HepG2 (cell line): ENCODE results near the gene HTR6. TPM values are rescaled to one million over a fixed set of nuclear protein-coding genes. Genes with fewer than 3 reads are reported as not detected.
A peak's percentile ranks its signal among the peaks of the same experiment; 100 is the strongest.

ENCODE experiments used
- ATAC-seq: fragments of 200-7000 bp; cut with Tn5 transposase; 3 replicates; pipeline ENCODE4 v1.9.1; 2020; ENCODE audit warnings: mild to moderate bottlenecking, moderate library complexity
- BruUV-seq: library from RNA; stranded (reverse); fragments of 400-500 nt; replicated peaks from 2 replicates; lab custom pipeline; 2021; lab: Mats Ljungman, UMichigan
- CTCF ChIA-PET: fragments of 300-600 bp; formaldehyde crosslinking; extraction: SDS; loops from one replicate; lab custom pipeline; 2021; ENCODE audit warnings: low total read pairs, inconsistent platforms, low intra/inter-chr PET ratio; lab: Yijun Ruan, JAX
- POLR2A ChIA-PET: fragments of 350-600 bp; sonication (Branson Sonifier 250); formaldehyde crosslinking; loops from one replicate; lab custom pipeline; 2020; ENCODE audit warnings: antibody characterized with exemption, inconsistent platforms; lab: Yijun Ruan, JAX
- DNase-seq: peaks from one replicate; pipeline ENCODE4 v3.0.0-alpha.2; 2015; ENCODE audit warnings: low spot score
- FAIRE-seq: peaks from 3 replicates; lab custom pipeline; 2011; peaks lifted over from hg19 to GRCh38; lab: Jason Lieb, UNC
- H2AFZ ChIP-seq: one replicate; pipeline ENCODE4 v1.6.1; 2011; ENCODE audit warnings: low read length, inconsistent platforms
- H3K27ac ChIP-seq: fragments of 300-600 bp; 3 replicates; pipeline ENCODE4 v1.8.0; 2011; ENCODE audit warnings: mixed run types, mild to moderate bottlenecking, mixed read lengths, low read length, inconsistent platforms; ENCODE audit not compliant: insufficient read depth; ENCODE audit errors: extremely low read length
- H3K27me3 ChIP-seq, 2 experiments: fragments of 200-600 bp in 1 of 2; 2 replicates in 1 of 2; 3 replicates in 1 of 2; pipeline versions ENCODE4 v1.6.0 to v1.8.0; 2011; ENCODE audit warnings: low read length in 2 of 2, mild to moderate bottlenecking in 2 of 2, moderate library complexity in 2 of 2, inconsistent platforms in 1 of 2; ENCODE audit not compliant: insufficient read depth in 2 of 2, control insufficient read depth in 1 of 2
- H3K36me3 ChIP-seq, 2 experiments: fragments of 200-600 bp in 1 of 2; replicated peaks in 1 of 2; 2 replicates in 1 of 2; 3 replicates in 1 of 2; pipeline versions ENCODE4 v1.5.1 to v1.8.0; 2011; ENCODE audit warnings: low read length in 2 of 2, inconsistent platforms in 1 of 2; ENCODE audit not compliant: insufficient read depth in 2 of 2, control insufficient read depth in 1 of 2
- H3K4me1 ChIP-seq: 2 replicates; pipeline ENCODE4 v1.5.1; 2012; ENCODE audit warnings: low read length, inconsistent platforms; ENCODE audit not compliant: insufficient read depth
- H3K4me2 ChIP-seq: 2 replicates; pipeline ENCODE4 v1.6.0; 2011; ENCODE audit warnings: low read depth, low read length, inconsistent platforms
- H3K4me3 ChIP-seq, 3 experiments: fragments of 200-600 bp in 1 of 3; sonication (generic), shearing (Covaris generic) in 1 of 3; replicated peaks in 1 of 3; 2 replicates each; pipeline ENCODE4 v1.5.1; 2011 to 2016; ENCODE audit warnings: low read length in 3 of 3, inconsistent platforms in 2 of 3, low read depth in 2 of 3, mild to moderate bottlenecking in 2 of 3, control low read depth in 1 of 3, mixed read lengths in 1 of 3; ENCODE audit not compliant: insufficient read depth in 1 of 3
- H3K79me2 ChIP-seq: one replicate; pipeline ENCODE4 v1.6.1; 2011; ENCODE audit warnings: low read length, inconsistent platforms; ENCODE audit not compliant: insufficient read depth
- H3K9ac ChIP-seq: 2 replicates; pipeline ENCODE4 v1.6.0; 2011; ENCODE audit warnings: mild to moderate bottlenecking, low read depth, low read length, inconsistent platforms; ENCODE audit not compliant: insufficient read depth
- H3K9me3 ChIP-seq: 2 replicates; pipeline ENCODE4 v1.5.1; 2012; ENCODE audit warnings: mild to moderate bottlenecking, low read length
- H4K20me1 ChIP-seq: 2 replicates; pipeline ENCODE4 v1.6.0; 2011; ENCODE audit warnings: inconsistent platforms, mild to moderate bottlenecking, low read length, moderate library complexity; ENCODE audit not compliant: insufficient read depth
- FOXM1 ChIP-seq: sonication (generic); formaldehyde crosslinking; IDR thresholded peaks from 2 replicates; pipeline ENCODE4 v1.5.0; 2020; ENCODE audit warnings: missing genetic modification reagents
- GPN1 ChIP-seq: sonication (generic); formaldehyde crosslinking; IDR thresholded peaks from 2 replicates; pipeline ENCODE4 v1.5.1; 2020; ENCODE audit warnings: missing genetic modification reagents, borderline replicate concordance
- GTF3A ChIP-seq: sonication (generic); formaldehyde crosslinking; conservative IDR thresholded peaks from 2 replicates; pipeline ENCODE4 v1.4.0; 2020; ENCODE audit warnings: mild to moderate bottlenecking, missing genetic modification reagents
- JUNB ChIP-seq: sonication (generic); formaldehyde crosslinking; IDR thresholded peaks from 2 replicates; pipeline ENCODE4 v1.8.0; 2022; ENCODE audit warnings: missing genetic modification reagents, mild to moderate bottlenecking, borderline replicate concordance
- SRSF4 ChIP-seq: fragments of 200-400 bp; formaldehyde crosslinking; IDR thresholded peaks from one replicate; pipeline ENCODE4 v1.6.1; 2018; ENCODE audit warnings: mild to moderate bottlenecking, low read depth, low read length, moderate library complexity; ENCODE audit not compliant: poor library complexity, severe bottlenecking
- TCF7 ChIP-seq: sonication (generic); IDR thresholded peaks from 2 replicates; pipeline ENCODE4 v1.6.1; 2016; ENCODE audit warnings: antibody characterized with exemption, low read depth
- TCF7L2 ChIP-seq: IDR thresholded peaks from 2 replicates; pipeline ENCODE4 v1.6.1; 2011; ENCODE audit warnings: mild to moderate bottlenecking, low read depth, low read length, moderate library complexity
- THYN1 ChIP-seq: sonication (generic); formaldehyde crosslinking; IDR thresholded peaks from 2 replicates; pipeline ENCODE4 v1.8.1; 2023; ENCODE audit warnings: low read depth, mild to moderate bottlenecking, moderate library complexity, missing genetic modification reagents, borderline replicate concordance
- ZFP36L2 ChIP-seq: sonication (generic); formaldehyde crosslinking; IDR thresholded peaks from 2 replicates; pipeline ENCODE4 v1.4.0; 2020; ENCODE audit warnings: missing genetic modification reagents
- ZNF782 ChIP-seq: sonication (generic); formaldehyde crosslinking; IDR thresholded peaks from 2 replicates; pipeline ENCODE4 v1.4.0; 2020; ENCODE audit warnings: missing genetic modification reagents, mild to moderate bottlenecking, borderline replicate concordance
- WGBS: methylation state at CpG from one replicate; pipeline ENCODE4 v1.1.6; 2017; ENCODE audit warnings: low lambda C conversion rate; 5-methylcytosine and 5-hydroxymethylcytosine counted together
- in situ Hi-C: cut with HindIII; loops from 2 replicates; pipeline ENCODE4 v1.10.0; 2017; ENCODE audit warnings: low pct_unique_long_range_greater_than_20kb; ENCODE audit not compliant: extremely low pct_ligation_motif_present
- intact Hi-C: fragments of 100-400 bp; cut with micrococcal nuclease; formaldehyde crosslinking; loops from one replicate; pipeline ENCODE4 v1.10.0; 2022; ENCODE audit not compliant: unreplicated experiment
- polyA plus RNA-seq, 8 experiments: library from polyadenylated mRNA; depleted of rRNA in 3 of 8; stranded (reverse) in 7 of 8; unstranded in 1 of 8; fragments of >200 nt; fragmentation: Illumina TruSeq in 4 of 8; extraction: Trizol in 4 of 8; gene quantifications; 2 replicates each; pipeline versions ENCODE4 v1.2.1 to v1.2.3, GENCODE V29; 2011 to 2016; ENCODE audit warnings: low read depth in 4 of 8, missing spikeins in 1 of 8, mixed read lengths in 1 of 8; ENCODE audit not compliant: insufficient read depth in 1 of 8
- total RNA-seq, 5 experiments: library from RNA; depleted of rRNA; stranded (reverse); fragments of >200 nt; fragmentation: Illumina TruSeq; extraction: Trizol; gene quantifications; 2 replicates each; pipeline ENCODE4 v1.2.3, GENCODE V29; 2016; ENCODE audit warnings: low read depth in 1 of 5
- TF ChIP-seq, protein P1 (sequence below): fragments of 450-650 bp; IDR thresholded peaks from 2 replicates; pipeline ENCODE4 v1.6.1; 2017
- TF ChIP-seq, protein P2 (sequence below): sonication (generic); formaldehyde crosslinking; conservative IDR thresholded peaks from 2 replicates; pipeline ENCODE4 v1.4.0; 2020; ENCODE audit warnings: missing genetic modification reagents
- TF ChIP-seq, protein P3 (sequence below): sonication (generic); formaldehyde crosslinking; IDR thresholded peaks from 2 replicates; pipeline ENCODE4 v1.4.0; 2020; ENCODE audit warnings: missing genetic modification reagents
- TF ChIP-seq, protein P4 (sequence below): sonication (generic); formaldehyde crosslinking; IDR thresholded peaks from 2 replicates; pipeline ENCODE4 v1.4.0; 2020; ENCODE audit warnings: low read depth, missing genetic modification reagents

The HTR6 gene
- total and polyA plus RNA-seq, 2 of the 13 experiments (the other 11 are each of a cell fraction or from before 2014, with no cell fraction given) = 0.04 TPM; not detected in 1

DNA sequence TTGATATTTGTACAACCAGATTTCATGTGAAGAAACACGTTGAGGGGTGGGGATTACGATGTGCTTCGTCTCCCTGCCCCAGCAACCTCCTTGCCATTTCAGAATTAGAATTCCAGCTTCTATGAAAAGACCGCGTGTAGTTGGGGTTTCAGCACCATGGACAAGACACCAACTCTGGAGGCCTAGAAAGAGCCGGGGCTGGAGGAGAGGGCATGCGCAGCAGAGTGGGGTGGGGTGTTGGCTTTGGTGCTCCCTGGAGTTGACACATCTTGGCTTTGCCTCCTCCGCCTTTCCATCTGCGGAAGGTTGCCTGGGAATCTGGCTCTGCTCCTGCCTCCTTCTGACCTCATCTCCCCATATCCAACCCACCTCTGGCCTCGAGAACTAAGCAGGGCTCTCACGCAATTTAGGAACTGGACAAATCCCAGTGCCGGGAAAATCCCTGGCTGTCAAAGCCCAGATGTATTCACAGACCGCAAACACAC lies 11.8 kb downstream of the HTR6 start (continued):
- TF ChIP-seq, protein P1, sequence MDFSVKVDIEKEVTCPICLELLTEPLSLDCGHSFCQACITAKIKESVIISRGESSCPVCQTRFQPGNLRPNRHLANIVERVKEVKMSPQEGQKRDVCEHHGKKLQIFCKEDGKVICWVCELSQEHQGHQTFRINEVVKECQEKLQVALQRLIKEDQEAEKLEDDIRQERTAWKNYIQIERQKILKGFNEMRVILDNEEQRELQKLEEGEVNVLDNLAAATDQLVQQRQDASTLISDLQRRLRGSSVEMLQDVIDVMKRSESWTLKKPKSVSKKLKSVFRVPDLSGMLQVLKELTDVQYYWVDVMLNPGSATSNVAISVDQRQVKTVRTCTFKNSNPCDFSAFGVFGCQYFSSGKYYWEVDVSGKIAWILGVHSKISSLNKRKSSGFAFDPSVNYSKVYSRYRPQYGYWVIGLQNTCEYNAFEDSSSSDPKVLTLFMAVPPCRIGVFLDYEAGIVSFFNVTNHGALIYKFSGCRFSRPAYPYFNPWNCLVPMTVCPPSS = no peak
- TF ChIP-seq TCF7 = no peak
- TF ChIP-seq JUNB (CRISPR knock-in tag) = 0 out of 2 replicates have a peak, but pooled peaks have one; percentile 55
- no peak for TF ChIP-seq ZNF782 (CRISPR knock-in tag)
- TF ChIP-seq GTF3A (CRISPR knock-in tag) = no peak
- TF ChIP-seq TCF7L2 = no peak
- no peak for TF ChIP-seq GPN1 (CRISPR knock-in tag)
- TF ChIP-seq, protein P2, sequence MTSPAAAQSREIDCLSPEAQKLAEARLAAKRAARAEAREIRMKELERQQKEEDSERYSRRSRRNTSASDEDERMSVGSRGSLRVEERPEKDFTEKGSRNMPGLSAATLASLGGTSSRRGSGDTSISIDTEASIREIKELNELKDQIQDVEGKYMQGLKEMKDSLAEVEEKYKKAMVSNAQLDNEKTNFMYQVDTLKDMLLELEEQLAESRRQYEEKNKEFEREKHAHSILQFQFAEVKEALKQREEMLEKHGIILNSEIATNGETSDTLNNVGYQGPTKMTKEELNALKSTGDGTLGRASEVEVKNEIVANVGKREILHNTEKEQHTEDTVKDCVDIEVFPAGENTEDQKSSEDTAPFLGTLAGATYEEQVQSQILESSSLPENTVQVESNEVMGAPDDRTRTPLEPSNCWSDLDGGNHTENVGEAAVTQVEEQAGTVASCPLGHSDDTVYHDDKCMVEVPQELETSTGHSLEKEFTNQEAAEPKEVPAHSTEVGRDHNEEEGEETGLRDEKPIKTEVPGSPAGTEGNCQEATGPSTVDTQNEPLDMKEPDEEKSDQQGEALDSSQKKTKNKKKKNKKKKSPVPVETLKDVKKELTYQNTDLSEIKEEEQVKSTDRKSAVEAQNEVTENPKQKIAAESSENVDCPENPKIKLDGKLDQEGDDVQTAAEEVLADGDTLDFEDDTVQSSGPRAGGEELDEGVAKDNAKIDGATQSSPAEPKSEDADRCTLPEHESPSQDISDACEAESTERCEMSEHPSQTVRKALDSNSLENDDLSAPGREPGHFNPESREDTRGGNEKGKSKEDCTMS (CRISPR knock-in tag) = no peak
- no peak for TF ChIP-seq THYN1 (CRISPR knock-in tag)

DNA sequence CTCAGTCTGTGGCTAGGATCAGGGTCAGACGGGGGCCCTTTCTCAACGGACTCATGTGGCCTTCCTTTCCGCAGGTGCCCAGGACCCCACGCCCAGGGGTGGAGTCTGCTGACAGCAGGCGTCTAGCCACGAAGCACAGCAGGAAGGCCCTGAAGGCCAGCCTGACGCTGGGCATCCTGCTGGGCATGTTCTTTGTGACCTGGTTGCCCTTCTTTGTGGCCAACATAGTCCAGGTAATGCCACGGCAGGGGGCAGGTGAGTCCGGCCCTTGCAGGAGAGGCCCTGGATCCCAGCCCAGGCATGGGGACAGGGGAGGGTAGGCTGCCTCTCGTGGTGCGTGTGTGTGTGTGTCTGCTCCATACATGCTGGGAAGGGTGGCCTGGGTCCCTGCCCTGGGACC lies 13.8 kb downstream of the HTR6 start:
- H2AFZ ChIP-seq = no peak overlapping the region
- no peaks in the 10 kb centered on the region for H3K79me2 ChIP-seq
- no peak overlapping the region for H3K27ac ChIP-seq
- intact Hi-C loops = no loop called here
- DNase-seq = no peak
- H3K9me3 ChIP-seq = no peaks in the 10 kb centered on the region
- ChIA-PET POLR2A (no interaction called here), CTCF (no interaction called here)
- no peak for FAIRE-seq
- in situ Hi-C loops = no loop called here
- H3K9ac ChIP-seq = no peak overlapping the region
- H3K4me1 ChIP-seq = no peaks in the 10 kb centered on the region
- H4K20me1 ChIP-seq = peaks cover 4% of the 10 kb centered on the region; the same call in 1 of the 2 replicates
- no TSS peak for BruUV-seq
- H3K4me3 ChIP-seq = no peak overlapping the region
- H3K27me3 ChIP-seq = no peaks in the 10 kb centered on the region; a peak in 1 of 5 replicates
- WGBS = 50% methylated on average over 2 of the region's 11 CpGs
- H3K36me3 ChIP-seq = no peaks in the 10 kb centered on the region
- no peak for ATAC-seq
- no peak overlapping the region for H3K4me2 ChIP-seq
- TF ChIP-seq, protein P3, sequence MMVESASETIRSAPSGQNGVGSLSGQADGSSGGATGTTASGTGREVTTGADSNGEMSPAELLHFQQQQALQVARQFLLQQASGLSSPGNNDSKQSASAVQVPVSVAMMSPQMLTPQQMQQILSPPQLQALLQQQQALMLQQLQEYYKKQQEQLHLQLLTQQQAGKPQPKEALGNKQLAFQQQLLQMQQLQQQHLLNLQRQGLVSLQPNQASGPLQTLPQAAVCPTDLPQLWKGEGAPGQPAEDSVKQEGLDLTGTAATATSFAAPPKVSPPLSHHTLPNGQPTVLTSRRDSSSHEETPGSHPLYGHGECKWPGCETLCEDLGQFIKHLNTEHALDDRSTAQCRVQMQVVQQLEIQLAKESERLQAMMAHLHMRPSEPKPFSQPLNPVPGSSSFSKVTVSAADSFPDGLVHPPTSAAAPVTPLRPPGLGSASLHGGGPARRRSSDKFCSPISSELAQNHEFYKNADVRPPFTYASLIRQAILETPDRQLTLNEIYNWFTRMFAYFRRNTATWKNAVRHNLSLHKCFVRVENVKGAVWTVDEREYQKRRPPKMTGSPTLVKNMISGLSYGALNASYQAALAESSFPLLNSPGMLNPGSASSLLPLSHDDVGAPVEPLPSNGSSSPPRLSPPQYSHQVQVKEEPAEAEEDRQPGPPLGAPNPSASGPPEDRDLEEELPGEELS (CRISPR knock-in tag) = no peak
- TF ChIP-seq, protein P4, sequence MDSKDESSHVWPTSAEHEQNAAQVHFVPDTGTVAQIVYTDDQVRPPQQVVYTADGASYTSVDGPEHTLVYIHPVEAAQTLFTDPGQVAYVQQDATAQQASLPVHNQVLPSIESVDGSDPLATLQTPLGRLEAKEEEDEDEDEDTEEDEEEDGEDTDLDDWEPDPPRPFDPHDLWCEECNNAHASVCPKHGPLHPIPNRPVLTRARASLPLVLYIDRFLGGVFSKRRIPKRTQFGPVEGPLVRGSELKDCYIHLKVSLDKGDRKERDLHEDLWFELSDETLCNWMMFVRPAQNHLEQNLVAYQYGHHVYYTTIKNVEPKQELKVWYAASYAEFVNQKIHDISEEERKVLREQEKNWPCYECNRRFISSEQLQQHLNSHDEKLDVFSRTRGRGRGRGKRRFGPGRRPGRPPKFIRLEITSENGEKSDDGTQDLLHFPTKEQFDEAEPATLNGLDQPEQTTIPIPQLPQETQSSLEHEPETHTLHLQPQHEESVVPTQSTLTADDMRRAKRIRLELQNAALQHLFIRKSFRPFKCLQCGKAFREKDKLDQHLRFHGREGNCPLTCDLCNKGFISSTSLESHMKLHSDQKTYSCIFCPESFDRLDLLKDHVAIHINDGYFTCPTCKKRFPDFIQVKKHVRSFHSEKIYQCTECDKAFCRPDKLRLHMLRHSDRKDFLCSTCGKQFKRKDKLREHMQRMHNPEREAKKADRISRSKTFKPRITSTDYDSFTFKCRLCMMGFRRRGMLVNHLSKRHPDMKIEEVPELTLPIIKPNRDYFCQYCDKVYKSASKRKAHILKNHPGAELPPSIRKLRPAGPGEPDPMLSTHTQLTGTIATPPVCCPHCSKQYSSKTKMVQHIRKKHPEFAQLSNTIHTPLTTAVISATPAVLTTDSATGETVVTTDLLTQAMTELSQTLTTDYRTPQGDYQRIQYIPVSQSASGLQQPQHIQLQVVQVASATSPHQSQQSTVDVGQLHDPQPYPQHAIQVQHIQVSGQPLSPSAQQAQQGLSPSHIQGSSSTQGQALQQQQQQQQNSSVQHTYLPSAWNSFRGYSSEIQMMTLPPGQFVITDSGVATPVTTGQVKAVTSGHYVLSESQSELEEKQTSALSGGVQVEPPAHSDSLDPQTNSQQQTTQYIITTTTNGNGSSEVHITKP (CRISPR knock-in tag) = no peak
- TF ChIP-seq ZFP36L2 (CRISPR knock-in tag) (no peak), SRSF4 (no peak), FOXM1 (CRISPR knock-in tag) (no peak)
